WTC11 (cell line): Measurements from ENCODE around the gene FREM1. TPM values are rescaled to one million over a fixed set of nuclear protein-coding genes. Genes with fewer than 3 reads are reported as not detected.

ENCODE experiments used
- ATAC-seq: fragments of 200-7000 bp; cut with Tn5 transposase; 2 replicates; pipeline ENCODE4 v1.10.0; 2021; ENCODE audit warnings: mild to moderate bottlenecking, moderate library complexity
- CTCF ChIA-PET: fragments of 300-600 bp; sonication (Branson Sonifier 250); formaldehyde crosslinking; loops from one replicate; lab custom pipeline; 2021; ENCODE audit warnings: antibody characterized with exemption; lab: Charles Lee
- POLR2A ChIA-PET: fragments of 350-600 bp; sonication (Branson Sonifier 250); formaldehyde crosslinking; loops from one replicate; lab custom pipeline; 2021; ENCODE audit warnings: antibody characterized with exemption; lab: Charles Lee
- DNase-seq: peaks from one replicate; pipeline ENCODE4 v3.0.0; 2021; ENCODE audit warnings: low spot score
- H3K27ac Mint-ChIP-seq: 2 replicates; pipeline ENCODE4 v1.8.0; 2021; ENCODE audit warnings: mixed read lengths
- H3K27me3 Mint-ChIP-seq: 2 replicates; pipeline ENCODE4 v1.8.0; 2021; ENCODE audit warnings: low read depth, mild to moderate bottlenecking, moderate library complexity, mixed read lengths
- H3K36me3 Mint-ChIP-seq: 2 replicates; pipeline ENCODE4 v1.8.0; 2021; ENCODE audit warnings: mixed read lengths
- H3K4me1 Mint-ChIP-seq: 2 replicates; pipeline ENCODE4 v1.8.0; 2022; ENCODE audit warnings: mixed read lengths
- H3K4me3 Mint-ChIP-seq: 2 replicates; pipeline ENCODE4 v1.8.0; 2021; ENCODE audit warnings: mild to moderate bottlenecking, moderate library complexity, mixed read lengths
- H3K9me3 Mint-ChIP-seq: 2 replicates; pipeline ENCODE4 v1.8.0; 2021; ENCODE audit warnings: mixed read lengths
- AFF4 ChIP-seq: sonication (generic); formaldehyde crosslinking; IDR thresholded peaks from 2 replicates; pipeline ENCODE4 v1.8.1; 2023; ENCODE audit warnings: mild to moderate bottlenecking, missing genetic modification reagents, borderline replicate concordance
- ARID4B ChIP-seq: sonication (generic); formaldehyde crosslinking; IDR thresholded peaks from 2 replicates; pipeline ENCODE4 v1.8.0; 2023; ENCODE audit warnings: missing genetic modification reagents, mild to moderate bottlenecking, borderline replicate concordance
- E2F1 ChIP-seq: sonication (generic); formaldehyde crosslinking; IDR thresholded peaks from 2 replicates; pipeline ENCODE4 v1.8.0; 2022; ENCODE audit warnings: mild to moderate bottlenecking, missing genetic modification reagents
- GTF2I ChIP-seq: fragments of 250-450 bp; sonication (Bioruptor Pico); conservative IDR thresholded peaks from 2 replicates; pipeline ENCODE4 v1.4.0; 2021; ENCODE audit warnings: mild to moderate bottlenecking
- KAT7 ChIP-seq: sonication (generic); formaldehyde crosslinking; IDR thresholded peaks from 2 replicates; pipeline ENCODE4 v1.8.1; 2023; ENCODE audit warnings: missing genetic modification reagents, mild to moderate bottlenecking, borderline replicate concordance
- MYBL2 ChIP-seq: sonication (generic); formaldehyde crosslinking; IDR thresholded peaks from 2 replicates; pipeline ENCODE4 v1.8.1; 2023; ENCODE audit warnings: mild to moderate bottlenecking, moderate library complexity, missing genetic modification reagents
- ZMAT4 ChIP-seq: fragments of 250-450 bp; sonication (Bioruptor Pico); IDR thresholded peaks from 2 replicates; pipeline ENCODE4 v1.9.0; 2021; ENCODE audit warnings: mild to moderate bottlenecking
- ZNF121 ChIP-seq: sonication (generic); formaldehyde crosslinking; IDR thresholded peaks from 2 replicates; pipeline ENCODE4 v1.8.0; 2023; ENCODE audit warnings: missing genetic modification reagents
- total RNA-seq: library from RNA; stranded (reverse); gene quantifications from 3 replicates; pipeline ENCODE4 v1.2.3, GENCODE V29; 2021
- TF ChIP-seq, protein P1 (sequence below): sonication (generic); formaldehyde crosslinking; IDR thresholded peaks from 2 replicates; pipeline ENCODE4 v1.8.1; 2023; ENCODE audit warnings: mild to moderate bottlenecking, missing genetic modification reagents

The FREM1 gene
- total RNA-seq, 1 experiment from 2014 or later: 2.8 TPM

DNA sequence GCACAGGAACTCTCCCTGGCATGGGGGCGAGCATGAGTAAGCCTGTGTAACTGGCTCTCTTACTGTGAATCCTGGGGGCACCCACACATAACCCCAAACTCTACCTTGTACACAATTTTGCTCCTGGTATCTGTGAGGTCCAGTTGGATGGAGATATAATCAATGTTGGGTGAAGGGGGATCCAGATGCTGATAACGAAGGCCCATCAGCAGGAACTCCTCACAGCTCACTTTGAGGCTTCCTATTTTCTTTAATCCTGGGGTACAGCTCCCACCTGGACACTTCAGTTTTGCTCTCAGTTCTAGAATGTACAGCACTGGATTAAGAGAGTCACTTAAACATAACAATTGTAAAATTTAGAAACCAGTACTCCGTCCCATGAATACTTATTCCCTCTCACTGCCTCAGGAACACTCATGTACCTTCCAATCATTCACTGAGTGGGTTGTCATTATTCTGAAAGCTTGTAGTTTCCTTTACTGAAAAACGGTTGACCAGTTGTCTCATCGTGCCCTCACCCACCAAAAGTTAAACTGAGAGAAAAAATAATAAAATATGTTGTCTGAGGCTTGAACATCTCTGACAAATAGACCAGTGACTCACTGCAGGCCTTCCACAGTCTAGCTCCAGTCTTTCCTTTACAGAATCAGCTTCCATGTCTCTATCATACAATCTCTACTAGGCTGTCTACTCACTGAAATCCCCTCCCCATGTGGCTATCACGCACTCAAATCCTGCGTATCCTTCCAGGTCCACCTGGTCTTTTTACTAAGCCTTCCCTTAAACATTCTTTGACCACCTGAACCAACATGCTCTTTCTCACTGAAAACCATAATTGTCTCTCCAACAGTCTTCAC lies 52.6 kb downstream of the FREM1 start (continued):
- TF ChIP-seq, protein P1, sequence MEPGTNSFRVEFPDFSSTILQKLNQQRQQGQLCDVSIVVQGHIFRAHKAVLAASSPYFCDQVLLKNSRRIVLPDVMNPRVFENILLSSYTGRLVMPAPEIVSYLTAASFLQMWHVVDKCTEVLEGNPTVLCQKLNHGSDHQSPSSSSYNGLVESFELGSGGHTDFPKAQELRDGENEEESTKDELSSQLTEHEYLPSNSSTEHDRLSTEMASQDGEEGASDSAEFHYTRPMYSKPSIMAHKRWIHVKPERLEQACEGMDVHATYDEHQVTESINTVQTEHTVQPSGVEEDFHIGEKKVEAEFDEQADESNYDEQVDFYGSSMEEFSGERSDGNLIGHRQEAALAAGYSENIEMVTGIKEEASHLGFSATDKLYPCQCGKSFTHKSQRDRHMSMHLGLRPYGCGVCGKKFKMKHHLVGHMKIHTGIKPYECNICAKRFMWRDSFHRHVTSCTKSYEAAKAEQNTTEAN (CRISPR knock-in tag): no peak
- TF ChIP-seq MYBL2 (CRISPR knock-in tag) (no peak), ZMAT4 (CRISPR knock-in tag) (no peak)

DNA sequence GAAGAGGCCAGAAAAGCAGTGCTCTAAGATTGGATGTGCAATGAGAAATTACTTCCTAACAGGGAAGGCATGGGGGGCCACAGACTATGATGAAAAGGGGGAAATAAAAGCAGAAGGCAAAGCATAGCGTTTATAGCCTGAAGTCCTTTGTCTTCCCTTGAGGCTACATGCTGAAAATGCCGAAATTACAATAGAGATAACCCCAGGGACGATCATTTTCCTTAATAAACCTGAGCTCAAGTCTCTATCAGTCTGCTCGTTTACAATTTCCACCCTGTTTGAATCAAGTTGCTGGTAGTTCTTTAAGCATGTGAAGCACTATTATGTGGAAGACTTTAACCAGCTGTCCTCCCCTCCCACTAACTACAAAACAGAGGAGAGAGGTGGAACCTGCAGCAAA lies 60.4 kb downstream of the FREM1 start:
- no peak for ATAC-seq
- Mint-ChIP-seq H3K36me3 (peaks cover 7% of the 10 kb centered on the region), H3K4me3 (no peak overlapping the region), H3K4me1 (0 out of 2 replicates have a peak, but pooled peaks cover 3% of the 10 kb centered on the region), H3K27ac (no peak overlapping the region), H3K9me3 (peaks cover 7% of the 10 kb centered on the region; the same call in 1 of the 2 replicates), H3K27me3 (no peaks in the 10 kb centered on the region)
- DNase-seq: no peak
- TF ChIP-seq GTF2I (CRISPR knock-in tag): no peak
- TF ChIP-seq KAT7 (CRISPR knock-in tag): no peak
- TF ChIP-seq ZMAT4 (CRISPR knock-in tag): no peak
- no peak for TF ChIP-seq ZNF121 (CRISPR knock-in tag)
- TF ChIP-seq ARID4B (CRISPR knock-in tag): no peak
- no peak for TF ChIP-seq AFF4 (CRISPR knock-in tag)
- no peak for TF ChIP-seq E2F1 (CRISPR knock-in tag)
- ChIA-PET CTCF (interaction anchor here (0.7 kb wide), 2 partner anchors 86 to 285 kb away, joined by 3 read pairs; no protein-coding TSS in a partner anchor), POLR2A (no interaction called here)
